ENCODE measurements around the gene FOXS1.

FOXS1 gene

GRCh38 chr20:31838646-31839292, 6.6 kb downstream of the FOXS1 start:
- Histone ChIP-seq H3K36me3 (replicated peaks; ENCODE audit: insufficient read depth, low read length) (no peaks in the 10 kb centered on the region), H3K4me3 (ENCODE audit: low read length) (no peak overlapping the region), H3K27ac (ENCODE audit: low read length) (no peak overlapping the region), H3K4me2 (ENCODE audit: low read depth, low read length) (no peak overlapping the region), H3F3A (ENCODE audit: insufficient read depth, low read length) (no peaks in the 10 kb centered on the region), H3K9me3 (replicated peaks; ENCODE audit: insufficient read depth, low read length) (no peaks in the 10 kb centered on the region), H3K79me2 (ENCODE audit: low read length) (no peaks in the 10 kb centered on the region), H2AFZ (ENCODE audit: low read length) (no peak overlapping the region), H3K4me1 (ENCODE audit: low read length) (peaks cover 26% of the 10 kb centered on the region), H3K9ac (ENCODE audit: low read length) (no peak overlapping the region), H4K20me1 (ENCODE audit: insufficient read depth, low read length) (no peaks in the 10 kb centered on the region), H3K27me3 (replicated peaks; ENCODE audit: insufficient read depth, low read length) (peaks cover 57% of the 10 kb centered on the region), H3K9me2 (replicated peaks; ENCODE audit: insufficient read depth, low read length) (no peaks in the 10 kb centered on the region)
- DNase-seq, result no peak
- TF ChIP-seq EZH2 (optimal IDR thresholded peaks at IDR 0.05; ENCODE audit: low read depth, low read length), result no peak
- no peak for TF ChIP-seq CTCF (IDR thresholded peaks at IDR 0.05; ENCODE audit: low read length)
- no peak for TF ChIP-seq EZH2phosphoT487 (IDR thresholded peaks at IDR 0.05; ENCODE audit: low read length)

- peaks cover 49% of the 10 kb centered on the region for H3K27me3 ChIP-seq (replicated peaks; ENCODE audit: insufficient read depth, low read length)
- H3K4me3 ChIP-seq (ENCODE audit: low read length), result no peak overlapping the region
- no peak overlapping the region for H2AFZ ChIP-seq (ENCODE audit: low read length)
- no peaks in the 10 kb centered on the region for H3K9me2 ChIP-seq (replicated peaks; ENCODE audit: insufficient read depth, low read length)
- DNase-seq, result no peak
- H3K9ac ChIP-seq (ENCODE audit: low read length), result no peak overlapping the region
- no peaks in the 10 kb centered on the region for H3K36me3 ChIP-seq (replicated peaks; ENCODE audit: insufficient read depth, low read length)
- peaks cover 26% of the 10 kb centered on the region for H3K4me1 ChIP-seq (ENCODE audit: low read length)
- H3K4me2 ChIP-seq (ENCODE audit: low read depth, low read length), result no peak overlapping the region
- no peaks in the 10 kb centered on the region for H4K20me1 ChIP-seq (ENCODE audit: insufficient read depth, low read length)
- H3K79me2 ChIP-seq (ENCODE audit: low read length), result no peaks in the 10 kb centered on the region
- no peaks in the 10 kb centered on the region for H3K9me3 ChIP-seq (replicated peaks; ENCODE audit: insufficient read depth, low read length)
- no peaks in the 10 kb centered on the region for H3F3A ChIP-seq (ENCODE audit: insufficient read depth, low read length)
- no peak for TF ChIP-seq EZH2phosphoT487 (IDR thresholded peaks at IDR 0.05; ENCODE audit: low read length)
- TF ChIP-seq CTCF (IDR thresholded peaks at IDR 0.05; ENCODE audit: low read length), result no peak
- TF ChIP-seq EZH2 (optimal IDR thresholded peaks at IDR 0.05; ENCODE audit: low read depth, low read length), result no peak
- H3K27ac ChIP-seq (ENCODE audit: low read length), result no peak overlapping the region
Measured at GRCh38 chr20:31837896-31838397, 7.5 kb downstream of the FOXS1 start.

- Histone ChIP-seq H3K79me2 (ENCODE audit: low read length) (no peaks in the 10 kb centered on the region), H2AFZ (ENCODE audit: low read length) (no peak overlapping the region), H3K4me3 (ENCODE audit: low read length) (no peak overlapping the region), H3K27ac (ENCODE audit: low read length) (no peak overlapping the region), H3K4me2 (ENCODE audit: low read depth, low read length) (peak overlapping the region; percentile 62), H3K4me1 (ENCODE audit: low read length) (peaks cover 26% of the 10 kb centered on the region), H3F3A (ENCODE audit: insufficient read depth, low read length) (no peaks in the 10 kb centered on the region), H3K9me2 (replicated peaks; ENCODE audit: insufficient read depth, low read length) (no peaks in the 10 kb centered on the region), H3K9ac (ENCODE audit: low read length) (no peak overlapping the region), H3K27me3 (replicated peaks; ENCODE audit: insufficient read depth, low read length) (peaks cover 40% of the 10 kb centered on the region), H4K20me1 (ENCODE audit: insufficient read depth, low read length) (no peaks in the 10 kb centered on the region), H3K9me3 (replicated peaks; ENCODE audit: insufficient read depth, low read length) (no peaks in the 10 kb centered on the region), H3K36me3 (replicated peaks; ENCODE audit: insufficient read depth, low read length) (no peaks in the 10 kb centered on the region)
- no peak for DNase-seq
- TF ChIP-seq EZH2 (optimal IDR thresholded peaks at IDR 0.05; ENCODE audit: low read depth, low read length) (no peak), CTCF (IDR thresholded peaks at IDR 0.05; ENCODE audit: low read length) (no peak), EZH2phosphoT487 (IDR thresholded peaks at IDR 0.05; ENCODE audit: low read length) (no peak)
Measured at GRCh38 chr20:31836853-31837608, 8.4 kb downstream of the FOXS1 start.

All from MM.1S (cell line).